ENCODE data around the gene IGFL1. TPM values are rescaled to one million over a fixed set of nuclear protein-coding genes. Genes with fewer than 3 reads are reported as not detected.

IGFL1 gene
- total RNA-seq (not detected in 2 replicates), polyA plus RNA-seq (0.15 TPM in 1 of 2 replicates, not detected in the other), polyA minus RNA-seq (not detected in 2 replicates)
- total RNA-seq (2013) = not detected

DNA sequence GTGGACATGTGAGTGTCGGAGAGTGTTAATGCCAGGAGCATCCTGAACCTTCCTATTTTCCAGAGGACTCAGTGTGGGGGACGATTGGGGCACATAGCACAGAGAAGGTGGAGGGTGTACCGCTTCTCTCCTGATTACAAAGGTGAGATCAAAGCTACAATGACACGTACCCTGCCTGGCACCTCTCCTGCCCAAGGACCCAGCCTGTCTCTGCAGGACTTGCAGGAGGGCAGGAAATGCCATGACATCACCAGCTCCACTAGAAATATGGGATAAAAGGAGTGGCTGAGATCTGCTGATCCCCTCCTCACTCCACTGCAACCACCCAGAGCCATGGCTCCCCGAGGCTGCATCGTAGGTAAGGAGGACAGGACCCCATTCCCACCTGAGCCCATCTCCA is at the start of gene IGFL1:
IGFL1 (plus strand) TSS at position 301 of the 400 bp plus-strand sequence; CDS start at position 334, 33 bp downstream.
- TF ChIP-seq CTCF (IDR thresholded peaks at IDR 0.05) (no peak), EZH2 (IDR thresholded peaks at IDR 0.05; ENCODE audit: borderline replicate concordance, insufficient read depth, low read depth, low read length, poor library complexity, severe bottlenecking) (no peak)
- Mint-ChIP-seq H3K27me3 (peaks cover 18% of the 10 kb centered on the region), H3K27ac (no peak within 1 kb of the TSS), H3K9me3 (ENCODE audit: insufficient read depth) (no peaks in the 10 kb centered on the region), H3K4me3 (no peak within 1 kb of the TSS), H3K4me1 (no peaks in the 10 kb centered on the region)
- H3K9me3 ChIP-seq (ENCODE audit: control extremely low read depth in 1 of 3, control insufficient read depth in 2 of 3, insufficient read depth in 1 of 3, low read length in 2 of 3) = peaks cover 0 to 3% (median 0%) of the 10 kb centered on the region in 3 donors
- no peaks in the 10 kb centered on the region for H4K20me1 ChIP-seq (ENCODE audit: control insufficient read depth, insufficient read depth, low read length, poor library complexity, severe bottlenecking)
- H2AFZ ChIP-seq (ENCODE audit: insufficient read depth, low read depth, low read length, poor library complexity, severe bottlenecking) = no peak within 1 kb of the TSS
- ChIA-PET POLR2A (no interaction called here), CTCF (no interaction called here)
- DNase-seq = no peak
- H3K27ac ChIP-seq (ENCODE audit: low read length in 2 of 2) = no peak within 1 kb of the TSS
- H3K4me2 ChIP-seq (replicated peaks; ENCODE audit: low read depth, low read length, poor library complexity, severe bottlenecking) = no peak within 1 kb of the TSS
- peaks cover 0 to 3% (median 0%) of the 10 kb centered on the region in 4 experiments for H3K27me3 ChIP-seq (replicated peaks in 1 of 4; ENCODE audit: control extremely low read depth in 1 of 4, control insufficient read depth in 3 of 4, insufficient read depth in 4 of 4, low read length in 3 of 4)
- H3K79me2 ChIP-seq (ENCODE audit: control insufficient read depth, insufficient read depth, low read length) = no peaks in the 10 kb centered on the region
- H3K4me1 ChIP-seq (ENCODE audit: control insufficient read depth in 2 of 2, insufficient read depth in 2 of 2, low read length in 2 of 2) = no peaks in the 10 kb centered on the region
- no peak within 1 kb of the TSS for H3K4me3 ChIP-seq (ENCODE audit: control extremely low read depth in 1 of 5, extremely low read depth in 1 of 5, insufficient read depth in 1 of 5, low read depth in 2 of 5, low read length in 4 of 5)
- WGBS (ENCODE audit: insufficient coverage) = 66% methylated on average over 6 of the region's 6 CpGs
- intact Hi-C loops (cut with micrococcal nuclease) = no loop called here
- no peak within 1 kb of the TSS for H3K9ac ChIP-seq (ENCODE audit: low read length)
- no peak for ATAC-seq (ENCODE audit: low read depth)
- no peaks in the 10 kb centered on the region for H3K36me3 ChIP-seq (replicated peaks in 1 of 2; ENCODE audit: control extremely low read depth in 1 of 2, control insufficient read depth in 1 of 2, extremely low read depth in 1 of 2, insufficient read depth in 2 of 2, low read length in 1 of 2)

- no peak overlapping the region for H3K27ac Mint-ChIP-seq
- H3K9ac ChIP-seq (ENCODE audit: low read length) = no peak overlapping the region
- ChIA-PET CTCF (no interaction called here), POLR2A (no interaction called here)
- H3K4me1 Mint-ChIP-seq = peaks cover 23% of the 10 kb centered on the region
- no peak overlapping the region for H3K4me3 Mint-ChIP-seq
- no peak overlapping the region for H3K4me2 ChIP-seq (replicated peaks; ENCODE audit: low read depth, low read length, poor library complexity, severe bottlenecking)
- H3K36me3 ChIP-seq (replicated peaks in 1 of 2; ENCODE audit: control extremely low read depth in 1 of 2, control insufficient read depth in 1 of 2, extremely low read depth in 1 of 2, insufficient read depth in 2 of 2, low read length in 1 of 2) = no peaks in the 10 kb centered on the region
- no peaks in the 10 kb centered on the region for H3K9me3 ChIP-seq (ENCODE audit: control extremely low read depth in 1 of 3, control insufficient read depth in 2 of 3, insufficient read depth in 1 of 3, low read length in 2 of 3)
- H2AFZ ChIP-seq (ENCODE audit: insufficient read depth, low read depth, low read length, poor library complexity, severe bottlenecking) = peak overlapping the region; percentile 54
- no peak overlapping the region for H3K27ac ChIP-seq (ENCODE audit: low read length in 2 of 2)
- TF ChIP-seq EZH2 (IDR thresholded peaks at IDR 0.05; ENCODE audit: borderline replicate concordance, insufficient read depth, low read depth, low read length, poor library complexity, severe bottlenecking) = no peak
- TF ChIP-seq CTCF (IDR thresholded peaks at IDR 0.05) = no peak
- peaks cover 0 to 7% (median 2%) of the 10 kb centered on the region in 4 experiments for H3K27me3 ChIP-seq (replicated peaks in 1 of 4; ENCODE audit: control extremely low read depth in 1 of 4, control insufficient read depth in 3 of 4, insufficient read depth in 4 of 4, low read length in 3 of 4)
- WGBS (ENCODE audit: insufficient coverage) = 78% methylated on average over 5 of the region's 5 CpGs
- DNase-seq (no peak), ATAC-seq (ENCODE audit: low read depth) (no peak)
- no peaks in the 10 kb centered on the region for H3K9me3 Mint-ChIP-seq (ENCODE audit: insufficient read depth)
- H3K79me2 ChIP-seq (ENCODE audit: control insufficient read depth, insufficient read depth, low read length) = no peaks in the 10 kb centered on the region
- no peaks in the 10 kb centered on the region for H4K20me1 ChIP-seq (ENCODE audit: control insufficient read depth, insufficient read depth, low read length, poor library complexity, severe bottlenecking)
- H3K4me3 ChIP-seq (ENCODE audit: control extremely low read depth in 1 of 5, extremely low read depth in 1 of 5, insufficient read depth in 1 of 5, low read depth in 2 of 5, low read length in 4 of 5) = no peak overlapping the region
- intact Hi-C loops (cut with micrococcal nuclease) = no loop called here
- H3K4me1 ChIP-seq (ENCODE audit: control insufficient read depth in 2 of 2, insufficient read depth in 2 of 2, low read length in 2 of 2) = peaks cover 6 to 8% of the 10 kb centered on the region in 2 donors
- peaks cover 17% of the 10 kb centered on the region for H3K27me3 Mint-ChIP-seq
Observed at GRCh38 chr19:46180701-46181387, 48.7 kb upstream of the IGFL1 start.

Measured in B cell (primary cell).